Epithelial cell of esophagus (primary cell): ENCODE results near the gene PYGB.

Experiments used
- DNase-seq: peaks from one replicate; pipeline ENCODE4 v3.0.0; 2010; ENCODE audit warnings: low read depth
- H3K4me3 ChIP-seq: 2 replicates; pipeline ENCODE4 v1.5.1; 2011; ENCODE audit warnings: mild to moderate bottlenecking, low read length, control low read depth
- CTCF ChIP-seq: IDR thresholded peaks from 2 replicates; pipeline ENCODE4 v1.5.1; 2011; ENCODE audit warnings: low read depth, mild to moderate bottlenecking, low read length, control low read depth, inconsistent platforms; ENCODE audit not compliant: insufficient read depth; ENCODE audit errors: missing control alignments

PYGB gene

GRCh38 chr20:25299806-25300205 is 51.9 kb downstream of the PYGB start:
- no peak overlapping the region for H3K4me3 ChIP-seq
- peak; percentile 46 for DNase-seq
- no peak for TF ChIP-seq CTCF

GRCh38 chr20:25300496-25301170 is 52.7 kb downstream of the PYGB start:
- DNase-seq: no peak
- H3K4me3 ChIP-seq: no peak overlapping the region
- TF ChIP-seq CTCF: peak; percentile 25

GRCh38 chr20:25301357-25301920 is 53.6 kb downstream of the PYGB start:
- peak; percentile 45 for DNase-seq
- no peak overlapping the region for H3K4me3 ChIP-seq
- no peak for TF ChIP-seq CTCF

GRCh38 chr20:25302596-25302995 is 54.7 kb downstream of the PYGB start:
- no peak for DNase-seq
- no peak overlapping the region for H3K4me3 ChIP-seq
- TF ChIP-seq CTCF: no peak

GRCh38 chr20:25303292-25304024 is 55.6 kb downstream of the PYGB start:
- no peak overlapping the region for H3K4me3 ChIP-seq
- TF ChIP-seq CTCF: no peak
- no peak for DNase-seq

GRCh38 chr20:25304025-25304549 is 56.2 kb downstream of the PYGB start:
- H3K4me3 ChIP-seq: no peak overlapping the region
- no peak for TF ChIP-seq CTCF
- DNase-seq: no peak
